Activated CD4-positive, alpha-beta T cell treated with anti-CD3 and anti-CD28 coated beads, Interleukin-2, amount 10 ng/mL, durations not matched to agents 7 days and 5 days (primary cell): ENCODE data around the gene MAML3. TPM values are rescaled to one million over a fixed set of nuclear protein-coding genes. Genes with fewer than 3 reads are reported as not detected.

Source experiments
- CTCF ChIA-PET: fragments of 350-600 bp; sonication (Branson Sonifier 250); formaldehyde crosslinking; loops from one replicate; lab custom pipeline; 2021; ENCODE audit warnings: antibody characterized with exemption; lab: Charles Lee
- POLR2A ChIA-PET: fragments of 350-600 bp; sonication (Branson Sonifier 250); formaldehyde crosslinking; loops from one replicate; lab custom pipeline; 2021; ENCODE audit warnings: antibody characterized with exemption; lab: Charles Lee
- DNase-seq: peaks from one replicate; pipeline ENCODE4 v3.0.0-alpha.2; 2020
- H3K27ac Mint-ChIP-seq: one replicate; pipeline ENCODE4 v1.8.0; 2021; ENCODE audit warnings: mild to moderate bottlenecking, moderate library complexity, mixed read lengths
- H3K27me3 Mint-ChIP-seq: one replicate; pipeline ENCODE4 v1.8.0; 2021; ENCODE audit warnings: mixed read lengths
- H3K36me3 Mint-ChIP-seq: one replicate; pipeline ENCODE4 v1.8.0; 2021; ENCODE audit warnings: low read depth, mixed read lengths
- H3K4me1 Mint-ChIP-seq: one replicate; pipeline ENCODE4 v1.8.0; 2021; ENCODE audit warnings: mixed read lengths
- H3K4me3 Mint-ChIP-seq: one replicate; pipeline ENCODE4 v1.8.0; 2021; ENCODE audit warnings: mild to moderate bottlenecking, moderate library complexity, mixed read lengths
- H3K9me3 Mint-ChIP-seq: one replicate; pipeline ENCODE4 v1.8.0; 2021; ENCODE audit warnings: mixed read lengths
- total RNA-seq, 2 experiments: library from RNA; stranded (reverse); gene quantifications; one replicate each; pipeline ENCODE4 v1.2.3, GENCODE V29; 2021

MAML3 gene
- total RNA-seq, 2 experiments from 2014 or later, result 2.0 to 2.2 TPM

- ChIA-PET POLR2A (no interaction called here), CTCF (interaction anchor here (0.6 kb wide), 1 partner anchor 90 kb away, joined by 4 read pairs; no protein-coding TSS in a partner anchor)
- Mint-ChIP-seq H3K9me3 (no peaks in the 10 kb centered on the region), H3K4me1 (peaks cover 17% of the 10 kb centered on the region), H3K27ac (no peak overlapping the region), H3K27me3 (peaks cover 9% of the 10 kb centered on the region), H3K36me3 (no peaks in the 10 kb centered on the region), H3K4me3 (no peak overlapping the region)
- no peak for DNase-seq
Measured at GRCh38 chr4:140044337-140044902, 109.6 kb downstream of the MAML3 start.

GRCh38 chr4:140042634-140043033 lies 111.3 kb downstream of the MAML3 start:
- Mint-ChIP-seq H3K36me3 (no peaks in the 10 kb centered on the region), H3K9me3 (no peaks in the 10 kb centered on the region), H3K27me3 (peaks cover 5% of the 10 kb centered on the region), H3K4me3 (no peak overlapping the region), H3K4me1 (peaks cover 6% of the 10 kb centered on the region), H3K27ac (no peak overlapping the region)
- DNase-seq, result no peak
- POLR2A ChIA-PET, result no interaction called here
- CTCF ChIA-PET, result no interaction called here

DNA sequence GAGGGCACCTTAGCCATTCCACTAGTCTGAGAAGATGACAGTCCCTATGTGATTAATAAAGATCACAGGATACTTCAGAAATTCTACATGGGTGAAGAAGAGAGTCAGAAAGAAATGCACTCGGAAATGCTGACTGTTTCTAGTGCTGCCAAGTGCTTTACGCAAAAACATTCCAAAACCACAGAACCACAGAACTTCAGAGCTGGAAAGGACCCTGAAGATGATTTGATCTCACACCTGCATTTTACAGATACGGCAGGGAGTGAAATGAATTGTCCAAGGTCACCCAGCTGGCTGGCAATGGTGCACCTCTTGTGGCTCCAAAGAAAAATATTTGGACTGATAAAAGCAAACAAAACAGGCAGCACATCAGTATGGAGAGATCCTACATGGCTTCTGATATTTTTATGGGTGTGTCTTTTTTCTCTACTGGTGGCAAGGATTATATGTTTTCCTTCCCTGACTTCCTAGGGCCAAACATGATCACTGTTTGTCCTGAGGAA lies 115.9 kb downstream of the MAML3 start:
- ChIA-PET CTCF (no interaction called here), POLR2A (no interaction called here)
- Mint-ChIP-seq H3K36me3 (no peaks in the 10 kb centered on the region), H3K9me3 (no peaks in the 10 kb centered on the region), H3K27ac (no peak overlapping the region), H3K4me1 (peaks cover 3% of the 10 kb centered on the region), H3K27me3 (peaks cover 3% of the 10 kb centered on the region), H3K4me3 (no peak overlapping the region)
- DNase-seq, result no peak

- Mint-ChIP-seq H3K4me1 (peaks cover 2% of the 10 kb centered on the region), H3K27ac (no peak overlapping the region), H3K9me3 (no peaks in the 10 kb centered on the region), H3K27me3 (peaks cover 4% of the 10 kb centered on the region), H3K4me3 (no peak overlapping the region), H3K36me3 (no peaks in the 10 kb centered on the region)
- DNase-seq, result no peak
- POLR2A ChIA-PET, result interaction anchor here (0.6 kb wide), 1 partner anchor 109 kb away, joined by 7 read pairs; no protein-coding TSS in a partner anchor
- CTCF ChIA-PET, result interaction anchor here (0.6 to 0.7 kb wide), 2 partner anchors 14 to 51 kb away, joined by 5 to 6 read pairs; no protein-coding TSS in a partner anchor
Measured at GRCh38 chr4:140037353-140038030, 116.5 kb downstream of the MAML3 start.

GRCh38 chr4:140031706-140032105 lies 122.3 kb downstream of the MAML3 start:
- Mint-ChIP-seq H3K36me3 (no peaks in the 10 kb centered on the region), H3K4me3 (no peak overlapping the region), H3K4me1 (no peaks in the 10 kb centered on the region), H3K27me3 (peaks cover 25% of the 10 kb centered on the region), H3K27ac (no peak overlapping the region), H3K9me3 (no peaks in the 10 kb centered on the region)
- no peak for DNase-seq
- POLR2A ChIA-PET, result no interaction called here
- CTCF ChIA-PET, result no interaction called here

GRCh38 chr4:140031061-140031460 lies 122.9 kb downstream of the MAML3 start:
- H3K4me3 Mint-ChIP-seq, result no peak overlapping the region
- no peak for DNase-seq
- no peak overlapping the region for H3K27ac Mint-ChIP-seq
- H3K4me1 Mint-ChIP-seq, result no peaks in the 10 kb centered on the region
- no peaks in the 10 kb centered on the region for H3K36me3 Mint-ChIP-seq
- no peaks in the 10 kb centered on the region for H3K9me3 Mint-ChIP-seq
- ChIA-PET POLR2A (no interaction called here), CTCF (no interaction called here)
- H3K27me3 Mint-ChIP-seq, result peaks cover 25% of the 10 kb centered on the region

DNA sequence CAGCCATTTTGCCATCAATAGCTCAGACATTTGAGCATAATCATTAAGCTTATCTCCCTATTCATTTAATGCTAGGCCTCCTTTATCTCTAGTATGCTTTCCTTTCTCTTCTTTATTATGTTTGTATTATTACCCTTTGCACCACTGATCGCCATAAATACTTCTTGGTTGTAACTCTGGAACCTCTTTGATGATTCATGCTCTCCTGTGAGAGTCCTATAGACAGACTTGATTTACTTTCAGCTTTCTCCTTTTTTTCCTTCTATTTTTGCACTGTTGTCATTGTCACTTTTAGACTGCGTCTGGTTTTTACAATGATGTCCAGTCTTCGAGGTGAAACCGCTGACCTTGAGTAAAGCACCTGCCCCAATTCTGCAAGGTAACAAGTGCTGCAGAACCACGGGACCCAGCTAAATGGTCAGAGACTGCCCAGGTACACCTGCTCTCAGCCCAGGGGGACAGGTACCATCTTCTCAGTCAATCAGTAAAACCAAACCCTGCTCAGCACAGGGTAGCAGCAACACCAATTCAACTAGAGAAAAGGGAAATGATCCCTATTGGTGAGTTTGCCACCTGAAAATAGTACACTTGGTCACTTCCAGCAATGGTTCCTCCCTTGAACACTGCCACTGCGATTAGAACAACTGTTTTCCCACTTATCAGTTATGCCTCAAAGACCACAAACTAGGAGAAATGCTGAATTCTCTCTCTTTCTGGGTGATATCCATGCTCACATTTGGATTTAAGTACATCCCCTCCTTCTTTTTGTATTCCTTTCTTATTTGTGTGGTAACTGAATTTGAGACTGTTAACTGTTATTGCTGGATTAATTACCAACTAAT lies 125.1 kb downstream of the MAML3 start:
- H3K4me1 Mint-ChIP-seq, result no peaks in the 10 kb centered on the region
- CTCF ChIA-PET, result interaction anchor here (1.1 kb wide), 1 partner anchor 18 kb away, joined by 3 read pairs; no protein-coding TSS in a partner anchor
- POLR2A ChIA-PET, result no interaction called here
- H3K36me3 Mint-ChIP-seq, result no peaks in the 10 kb centered on the region
- no peak overlapping the region for H3K27ac Mint-ChIP-seq
- H3K4me3 Mint-ChIP-seq, result no peak overlapping the region
- H3K9me3 Mint-ChIP-seq, result no peaks in the 10 kb centered on the region
- peaks cover 25% of the 10 kb centered on the region for H3K27me3 Mint-ChIP-seq
- no peak for DNase-seq

- H3K27me3 Mint-ChIP-seq, result peaks cover 23% of the 10 kb centered on the region
- no peak for DNase-seq
- H3K4me1 Mint-ChIP-seq, result no peaks in the 10 kb centered on the region
- ChIA-PET CTCF (no interaction called here), POLR2A (no interaction called here)
- H3K27ac Mint-ChIP-seq, result no peak overlapping the region
- no peaks in the 10 kb centered on the region for H3K9me3 Mint-ChIP-seq
- H3K36me3 Mint-ChIP-seq, result no peaks in the 10 kb centered on the region
- H3K4me3 Mint-ChIP-seq, result no peak overlapping the region
Measured at GRCh38 chr4:140028101-140028500, 125.9 kb downstream of the MAML3 start.

DNA sequence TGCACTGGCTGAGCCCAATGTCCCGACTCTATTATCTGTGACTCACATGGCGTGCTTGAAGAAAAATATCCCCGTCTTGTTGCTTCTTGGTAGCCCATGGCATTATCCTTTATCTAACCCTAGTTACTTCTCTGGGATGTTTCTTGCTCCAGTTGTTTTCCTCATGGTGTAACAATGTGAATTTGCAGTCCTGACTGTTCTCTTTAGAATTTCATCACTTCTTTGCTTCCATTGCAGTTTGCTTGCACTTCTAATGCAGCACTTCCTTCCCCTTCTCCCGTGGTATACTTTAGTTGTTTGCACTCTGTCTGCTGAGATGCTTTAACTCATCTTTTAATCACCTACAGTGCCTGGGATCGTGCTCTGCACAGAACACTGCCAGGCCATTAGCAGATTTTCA lies 126.9 kb downstream of the MAML3 start:
- no peaks in the 10 kb centered on the region for H3K9me3 Mint-ChIP-seq
- peaks cover 21% of the 10 kb centered on the region for H3K27me3 Mint-ChIP-seq
- H3K4me1 Mint-ChIP-seq, result no peaks in the 10 kb centered on the region
- no peak for DNase-seq
- CTCF ChIA-PET, result no interaction called here
- POLR2A ChIA-PET, result no interaction called here
- no peaks in the 10 kb centered on the region for H3K36me3 Mint-ChIP-seq
- no peak overlapping the region for H3K27ac Mint-ChIP-seq
- H3K4me3 Mint-ChIP-seq, result no peak overlapping the region

- no peak overlapping the region for H3K27ac Mint-ChIP-seq
- no peaks in the 10 kb centered on the region for H3K9me3 Mint-ChIP-seq
- DNase-seq, result no peak
- peaks cover 13% of the 10 kb centered on the region for H3K27me3 Mint-ChIP-seq
- H3K36me3 Mint-ChIP-seq, result no peaks in the 10 kb centered on the region
- no peak overlapping the region for H3K4me3 Mint-ChIP-seq
- ChIA-PET POLR2A (no interaction called here), CTCF (no interaction called here)
- H3K4me1 Mint-ChIP-seq, result no peaks in the 10 kb centered on the region
Measured at GRCh38 chr4:140025470-140025869, 128.5 kb downstream of the MAML3 start.

- Mint-ChIP-seq H3K4me1 (no peaks in the 10 kb centered on the region), H3K9me3 (no peaks in the 10 kb centered on the region), H3K36me3 (no peaks in the 10 kb centered on the region), H3K4me3 (no peak overlapping the region), H3K27me3 (no peaks in the 10 kb centered on the region), H3K27ac (no peak overlapping the region)
- ChIA-PET POLR2A (no interaction called here), CTCF (interaction anchor here (0.7 to 0.9 kb wide), 2 partner anchors 48 to 49 kb away, joined by 3 to 4 read pairs; no protein-coding TSS in a partner anchor)
- no peak for DNase-seq
Measured at GRCh38 chr4:140020457-140021361, 133.3 kb downstream of the MAML3 start.
